Islet precursor cell (in vitro differentiated cells): Measurements from ENCODE around the gene FLT3.
"Not testable (repeated sequence)": the region's sequence is repeated elsewhere in the genome, so short reads cannot be mapped to it uniquely, and the experiment has no call there.

Source experiments
- DNase-seq: peaks from one replicate; pipeline ENCODE4 v3.0.0-alpha.2; 2018

FLT3 gene

GRCh38 chr13:28099396-28100149, 803 bp downstream of the FLT3 start:
- DNase-seq, result no peak

GRCh38 chr13:28097503-28097902, 2.9 kb downstream of the FLT3 start:
- DNase-seq, result no peak

- no peak for DNase-seq
Observed at GRCh38 chr13:28094306-28094705, 6.1 kb downstream of the FLT3 start.

GRCh38 chr13:28093881-28094280, 6.5 kb downstream of the FLT3 start:
- no peak for DNase-seq

- no peak for DNase-seq
Observed at GRCh38 chr13:28092431-28092830, 7.9 kb downstream of the FLT3 start.

- no peak for DNase-seq
Observed at GRCh38 chr13:28089065-28089464, 11.3 kb downstream of the FLT3 start.

- not testable (repeated sequence) for DNase-seq
Observed at GRCh38 chr13:28077820-28078219, 22.6 kb downstream of the FLT3 start.

GRCh38 chr13:28077231-28077630, 23.1 kb downstream of the FLT3 start:
- no peak for DNase-seq

GRCh38 chr13:28071424-28071823, 29.0 kb downstream of the FLT3 start:
- no peak for DNase-seq

- no peak for DNase-seq
Observed at GRCh38 chr13:28067491-28067890, 32.9 kb downstream of the FLT3 start.

GRCh38 chr13:28058866-28059613, 41.3 kb downstream of the FLT3 start:
- peak; percentile 73 for DNase-seq

- DNase-seq, result no peak
Observed at GRCh38 chr13:28056970-28057712, 43.2 kb downstream of the FLT3 start.

- DNase-seq, result no peak
Observed at GRCh38 chr13:28056426-28056825, 44.0 kb downstream of the FLT3 start.

GRCh38 chr13:28055357-28055756, 45.0 kb downstream of the FLT3 start:
- no peak for DNase-seq

- no peak for DNase-seq
Observed at GRCh38 chr13:28052945-28053344, 47.4 kb downstream of the FLT3 start.

- no peak for DNase-seq
Observed at GRCh38 chr13:28049880-28050875, 50.2 kb downstream of the FLT3 start.

- DNase-seq, result no peak
Observed at GRCh38 chr13:28049215-28049614, 51.2 kb downstream of the FLT3 start.

- no peak for DNase-seq
Observed at GRCh38 chr13:28048768-28049167, 51.6 kb downstream of the FLT3 start.

- DNase-seq, result no peak
Observed at GRCh38 chr13:28047757-28048388, 52.5 kb downstream of the FLT3 start.

GRCh38 chr13:28046981-28047380, 53.4 kb downstream of the FLT3 start:
- DNase-seq, result no peak

- DNase-seq, result no peak
Observed at GRCh38 chr13:28045861-28046260, 54.5 kb downstream of the FLT3 start.

GRCh38 chr13:28044608-28045007, 55.8 kb downstream of the FLT3 start:
- no peak for DNase-seq
